Erythroblast (primary cell): ENCODE data around the gene DARS1.

ENCODE experiments used
- GATA1 ChIP-seq: IDR thresholded peaks from 2 replicates; pipeline ENCODE4 v1.6.1; 2011; ENCODE audit warnings: low read depth, mild to moderate bottlenecking, control low read depth, low read length, moderate library complexity
- POLR2A ChIP-seq: IDR thresholded peaks from 2 replicates; pipeline ENCODE4 v1.6.1; 2011; ENCODE audit warnings: mild to moderate bottlenecking, low read length

GRCh38 chr2:135984199-135985017, 1.0 kb downstream of the DARS1 start:
- TF ChIP-seq POLR2A (no peak), GATA1 (no peak)
